ENCODE results near the gene PNPLA6. TPM values are rescaled to one million over a fixed set of nuclear protein-coding genes. Genes with fewer than 3 reads are reported as not detected.

Gene PNPLA6
- total RNA-seq, 2 experiments from 2014 or later = 79.2 to 90.3 TPM

GRCh38 chr19:7556696-7557315 lies 21.3 kb downstream of the PNPLA6 start:
- intact Hi-C loops (cut with micrococcal nuclease) = no loop called here
- DNase-seq = no peak
- ChIA-PET POLR2A (no interaction called here), CTCF (no interaction called here)
- peaks cover 34% of the 10 kb centered on the region for H3K36me3 Mint-ChIP-seq (ENCODE audit: low read depth)
- H3K27me3 Mint-ChIP-seq = no peaks in the 10 kb centered on the region
- no peak overlapping the region for H3K4me3 Mint-ChIP-seq
- H3K4me1 Mint-ChIP-seq (ENCODE audit: low read depth) = peaks cover 6% of the 10 kb centered on the region
- H3K9me3 Mint-ChIP-seq = no peaks in the 10 kb centered on the region
- H3K27ac Mint-ChIP-seq = no peak overlapping the region
- no peak for TF ChIP-seq CTCF (IDR thresholded peaks at IDR 0.05)
- no peak for ATAC-seq

- ChIA-PET POLR2A (interaction anchor here (0.6 kb wide), 1 partner anchor 8 kb away, joined by 3 read pairs; no protein-coding TSS in a partner anchor), CTCF (interaction anchor here (1.0 to 1.4 kb wide), 2 partner anchors 10 to 122 kb away, joined by 3 to 6 read pairs; partner anchors contain the start of gene TRAPPC5)
- Mint-ChIP-seq H3K9me3 (no peaks in the 10 kb centered on the region), H3K27me3 (no peaks in the 10 kb centered on the region), H3K4me3 (no peak overlapping the region), H3K27ac (no peak overlapping the region), H3K4me1 (ENCODE audit: low read depth) (no peaks in the 10 kb centered on the region), H3K36me3 (ENCODE audit: low read depth) (peaks cover 30% of the 10 kb centered on the region)
- TF ChIP-seq CTCF (IDR thresholded peaks at IDR 0.05) = no peak
- ATAC-seq (no peak), DNase-seq (no peak)
- intact Hi-C loops (cut with micrococcal nuclease) = no loop called here
Observed at GRCh38 chr19:7558667-7559066, 23.1 kb downstream of the PNPLA6 start.

- Mint-ChIP-seq H3K27me3 (no peaks in the 10 kb centered on the region), H3K4me3 (no peak overlapping the region), H3K4me1 (ENCODE audit: low read depth) (no peaks in the 10 kb centered on the region), H3K9me3 (no peaks in the 10 kb centered on the region), H3K36me3 (ENCODE audit: low read depth) (peaks cover 30% of the 10 kb centered on the region), H3K27ac (no peak overlapping the region)
- ChIA-PET CTCF (interaction anchor here (1.4 to 1.6 kb wide), 2 partner anchors 9 to 10 kb away, joined by 6 to 11 read pairs; no protein-coding TSS in a partner anchor), POLR2A (interaction anchor here (0.6 kb wide), 1 partner anchor 9 kb away, joined by 3 read pairs; no protein-coding TSS in a partner anchor)
- TF ChIP-seq CTCF (IDR thresholded peaks at IDR 0.05) = no peak
- intact Hi-C loops (cut with micrococcal nuclease) = no loop called here
- no peak for ATAC-seq
- no peak for DNase-seq
Observed at GRCh38 chr19:7559102-7559501, 23.6 kb downstream of the PNPLA6 start.

GRCh38 chr19:7560255-7560654 lies 24.7 kb downstream of the PNPLA6 start:
- no peak overlapping the region for H3K27ac Mint-ChIP-seq
- H3K4me1 Mint-ChIP-seq (ENCODE audit: low read depth) = no peaks in the 10 kb centered on the region
- DNase-seq (no peak), ATAC-seq (no peak)
- POLR2A ChIA-PET = interaction anchor here (0.7 to 1.6 kb wide), 2 partner anchors 36 to 118 kb away, joined by 3 read pairs; partner anchors contain the start of gene CAMSAP3
- CTCF ChIA-PET = interaction anchor here (1.6 kb wide), 1 partner anchor 8 kb away, joined by 11 read pairs; no protein-coding TSS in a partner anchor
- peaks cover 28% of the 10 kb centered on the region for H3K36me3 Mint-ChIP-seq (ENCODE audit: low read depth)
- no peaks in the 10 kb centered on the region for H3K27me3 Mint-ChIP-seq
- H3K9me3 Mint-ChIP-seq = no peaks in the 10 kb centered on the region
- no peak for TF ChIP-seq CTCF (IDR thresholded peaks at IDR 0.05)
- H3K4me3 Mint-ChIP-seq = no peak overlapping the region
- intact Hi-C loops (cut with micrococcal nuclease) = no loop called here

GRCh38 chr19:7561325-7561724 lies 25.8 kb downstream of the PNPLA6 start:
- Mint-ChIP-seq H3K4me1 (ENCODE audit: low read depth) (no peaks in the 10 kb centered on the region), H3K9me3 (no peaks in the 10 kb centered on the region), H3K27me3 (no peaks in the 10 kb centered on the region), H3K4me3 (no peak overlapping the region), H3K27ac (no peak overlapping the region), H3K36me3 (ENCODE audit: low read depth) (peaks cover 25% of the 10 kb centered on the region)
- intact Hi-C loops (cut with micrococcal nuclease) = no loop called here
- ChIA-PET POLR2A (interaction anchor here (0.7 to 1.6 kb wide), 2 partner anchors 37 to 117 kb away, joined by 3 to 4 read pairs; no protein-coding TSS in a partner anchor), CTCF (no interaction called here)
- ATAC-seq (no peak), DNase-seq (no peak)
- no peak for TF ChIP-seq CTCF (IDR thresholded peaks at IDR 0.05)

Measured in activated CD8-positive, alpha-beta T cell treated with anti-CD3 and anti-CD28 coated beads for 36 hours (primary cell).